T-helper 9 cell (primary cell): ENCODE data around the gene SYCN.
"Not testable (repeated sequence)": the region's sequence is repeated elsewhere in the genome, so short reads cannot be mapped to it uniquely, and the experiment has no call there.

ENCODE experiments used
- DNase-seq: peaks from one replicate; pipeline ENCODE4 v3.0.0-alpha.2; 2020

Gene SYCN

GRCh38 chr19:39223703-39224279 is 19.7 kb upstream of the SYCN start:
- DNase-seq = no peak

GRCh38 chr19:39219108-39219507 is 15.0 kb upstream of the SYCN start:
- not testable (repeated sequence) for DNase-seq

DNA sequence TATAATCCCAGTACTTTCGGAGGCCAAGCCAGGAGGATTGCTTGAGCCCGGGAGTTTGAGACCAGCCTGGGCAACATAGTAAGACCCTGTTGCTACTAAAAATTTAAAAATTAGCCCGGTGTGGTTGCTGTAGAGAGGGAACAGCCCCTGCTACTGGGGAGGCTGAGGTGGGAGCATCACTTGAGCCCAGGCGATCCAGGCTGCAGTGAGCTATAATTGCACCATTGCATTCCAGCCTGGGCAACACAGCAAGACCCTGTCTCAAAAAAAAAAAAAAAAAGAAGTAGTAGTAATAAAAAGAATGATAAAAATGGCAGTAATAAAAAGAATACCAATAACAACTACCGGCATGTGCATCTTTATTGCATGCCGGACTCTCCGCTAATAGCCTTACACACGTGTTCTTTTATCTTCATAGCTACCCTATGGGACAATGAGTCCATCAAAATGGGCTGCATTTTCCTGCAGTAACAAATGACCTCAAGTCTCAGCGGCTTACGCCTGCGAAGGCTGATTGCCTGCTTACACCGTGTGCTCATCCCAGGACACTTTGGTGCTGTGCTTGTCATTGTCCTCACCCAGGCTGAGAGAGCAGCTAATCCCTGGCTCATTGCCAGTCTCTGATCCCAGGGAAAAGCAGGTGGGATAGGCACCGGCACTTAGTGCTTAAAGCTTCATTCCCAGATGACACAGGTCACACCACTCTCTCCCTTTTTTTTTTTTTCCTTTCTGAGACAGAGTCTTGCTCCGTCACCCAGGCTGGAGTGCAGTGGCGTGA is 14.4 kb upstream of the SYCN start:
- no peak for DNase-seq

- no peak for DNase-seq
Measured at GRCh38 chr19:39217094-39217493, 13.0 kb upstream of the SYCN start.

GRCh38 chr19:39215323-39215722 is 11.3 kb upstream of the SYCN start:
- DNase-seq = not testable (repeated sequence)

GRCh38 chr19:39212375-39212742 is 8.3 kb upstream of the SYCN start:
- peak; percentile 46 for DNase-seq

DNA sequence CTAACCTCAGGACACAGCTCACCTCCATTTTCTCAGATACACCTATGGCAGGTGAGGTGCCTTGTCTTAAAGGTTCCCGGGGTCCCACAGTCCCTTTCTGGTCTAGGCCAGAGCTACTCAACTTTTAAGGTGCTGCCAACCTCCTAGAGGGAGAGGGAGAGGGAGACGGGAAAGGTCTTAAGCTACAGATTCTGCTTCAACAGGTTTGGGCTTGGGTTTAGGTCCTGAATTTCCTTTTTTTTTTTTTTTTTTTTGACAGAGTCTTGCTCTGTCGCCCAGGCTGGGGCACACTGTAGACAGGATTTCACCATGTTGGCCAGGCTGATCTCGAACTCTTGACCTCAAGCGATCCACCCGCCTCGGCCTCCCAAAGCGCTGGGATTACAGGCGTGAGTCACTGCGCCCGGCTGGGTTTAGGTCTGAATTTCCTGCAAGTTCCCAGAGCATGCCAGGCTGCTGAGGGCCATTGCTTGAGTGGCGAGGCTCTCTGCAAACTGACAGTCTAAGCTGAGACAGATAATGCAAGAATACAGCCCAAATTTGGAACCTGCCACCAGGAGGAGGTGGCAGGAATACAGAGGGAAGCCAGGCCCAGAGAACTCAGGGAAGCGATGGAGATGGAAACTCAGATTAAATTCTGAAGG is 7.8 kb upstream of the SYCN start:
- no peak for DNase-seq

- no peak for DNase-seq
Measured at GRCh38 chr19:39209196-39209595, 5.1 kb upstream of the SYCN start.

- no peak for DNase-seq
Measured at GRCh38 chr19:39208175-39208795, 4.2 kb upstream of the SYCN start.

DNA sequence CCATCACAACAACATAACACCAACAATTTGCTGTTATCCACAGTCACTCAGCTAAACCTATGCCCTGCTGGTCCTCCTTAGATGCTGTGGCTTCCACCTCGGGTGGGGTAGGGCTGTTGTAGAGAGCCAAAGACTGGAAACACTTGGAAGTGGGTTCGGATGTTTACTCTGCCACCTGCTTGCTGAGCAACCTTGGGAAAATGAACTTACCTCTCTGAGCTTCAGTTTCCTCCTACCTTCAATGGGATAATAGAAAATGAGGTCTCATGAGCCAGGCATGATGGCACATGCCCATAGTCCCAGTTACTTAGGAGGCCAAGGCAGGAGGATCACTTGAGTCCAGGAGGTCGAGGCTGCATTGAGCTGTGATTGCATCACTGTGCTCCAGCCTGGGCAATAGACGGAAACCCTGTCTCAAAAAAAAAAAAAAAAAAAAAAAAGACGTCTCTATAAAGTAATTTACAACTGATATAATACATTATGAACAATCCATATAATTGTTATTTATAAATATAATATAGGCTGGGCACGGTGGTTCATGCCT is 3.3 kb upstream of the SYCN start:
- no peak for DNase-seq

GRCh38 chr19:39206122-39206521 is 2.1 kb upstream of the SYCN start:
- DNase-seq = no peak

DNA sequence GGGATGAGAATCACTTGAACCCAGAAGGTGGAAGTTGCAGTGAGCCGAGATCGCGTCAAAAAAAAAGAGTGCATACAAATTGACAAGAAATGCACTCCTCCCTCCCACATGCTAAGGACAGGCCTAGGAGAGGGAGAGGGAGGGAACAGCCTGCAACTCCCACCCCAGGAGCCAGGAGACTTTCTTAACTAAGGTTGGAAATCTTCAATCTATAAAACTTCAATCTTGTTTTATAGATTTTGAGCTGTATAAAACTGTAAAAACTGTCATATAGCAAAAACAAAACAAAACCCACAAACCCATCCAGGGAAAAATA is 1.3 kb upstream of the SYCN start:
- DNase-seq = no peak

- DNase-seq = no peak
Measured at GRCh38 chr19:39202998-39203355, 1.1 kb downstream of the SYCN start.

GRCh38 chr19:39200803-39201115 is 3.3 kb downstream of the SYCN start:
- DNase-seq = no peak

- DNase-seq = no peak
Measured at GRCh38 chr19:39200066-39200802, 3.8 kb downstream of the SYCN start.

- DNase-seq = no peak
Measured at GRCh38 chr19:39199025-39199424, 5.0 kb downstream of the SYCN start.

DNA sequence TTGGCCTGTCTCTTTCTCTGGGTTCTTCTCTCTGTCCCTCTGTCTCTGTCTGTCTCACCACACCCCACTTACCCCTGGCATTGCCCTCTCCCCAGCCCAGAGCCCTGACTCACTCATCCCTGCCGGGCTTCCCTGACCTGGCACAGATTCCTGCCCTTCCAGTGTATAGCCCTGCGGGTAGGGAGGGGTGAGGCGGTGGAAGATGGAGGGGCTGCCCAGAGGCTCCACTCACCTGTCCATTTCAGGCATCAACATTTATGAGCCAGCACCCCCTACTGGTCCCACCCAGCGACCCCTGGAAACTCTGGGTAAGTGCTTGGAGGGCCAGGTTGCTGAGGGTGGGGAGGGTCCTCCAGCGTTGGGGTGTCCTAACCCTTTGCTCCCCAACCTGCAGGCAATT is 6.3 kb downstream of the SYCN start:
- DNase-seq = no peak

- no peak for DNase-seq
Measured at GRCh38 chr19:39196860-39197562, 7.1 kb downstream of the SYCN start, which contains the start of gene NCCRP1. Gene NCCRP1 (plus strand): TSS chr19:39196964. CDS start chr19:39196983, 19 bp downstream.

- no peak for DNase-seq
Measured at GRCh38 chr19:39196320-39196719, 7.7 kb downstream of the SYCN start.

DNA sequence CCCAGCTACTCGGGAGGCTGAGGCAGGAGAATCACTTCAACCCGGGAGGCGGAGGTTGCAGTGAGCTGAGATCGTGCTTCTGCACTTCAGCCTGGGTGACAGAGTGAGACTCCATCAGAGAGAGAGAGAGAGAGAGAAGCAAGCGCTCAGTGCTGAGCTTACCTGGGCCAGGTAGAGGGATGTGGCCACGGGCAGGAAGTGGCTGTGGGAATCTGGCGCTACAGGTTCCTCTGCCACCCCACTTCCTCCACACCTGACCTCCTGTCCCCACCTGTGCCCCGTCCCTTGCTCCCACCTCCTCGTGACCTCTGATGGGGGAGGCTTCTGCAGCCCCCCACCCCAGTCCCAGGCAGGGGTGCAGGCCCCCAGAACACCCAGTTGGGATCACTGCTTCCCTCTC is 8.3 kb downstream of the SYCN start:
- no peak for DNase-seq

- DNase-seq = no peak
Measured at GRCh38 chr19:39194832-39195542, 9.1 kb downstream of the SYCN start.

DNA sequence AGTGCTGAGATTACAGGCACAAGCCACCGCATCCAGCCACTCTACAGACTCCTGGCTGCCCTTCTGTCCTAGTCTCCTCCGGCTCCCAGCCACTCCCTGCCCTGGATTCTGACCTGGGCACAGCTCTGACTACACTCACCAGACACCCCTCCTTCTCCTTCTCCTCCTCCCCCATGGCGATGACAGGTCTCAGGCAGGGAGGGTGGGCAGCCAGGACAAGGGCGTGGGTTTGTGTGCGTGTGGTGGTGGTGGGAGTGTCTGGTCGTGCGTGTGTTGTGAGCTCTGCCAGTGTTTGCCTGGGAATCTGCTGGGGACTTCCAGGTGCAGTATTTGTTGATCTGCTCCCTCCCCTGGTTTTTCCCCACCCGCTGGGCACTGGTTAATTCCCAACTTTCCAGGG is 10.3 kb downstream of the SYCN start:
- DNase-seq = no peak
